ENCODE data around the gene MBNL2.

The MBNL2 gene

DNA sequence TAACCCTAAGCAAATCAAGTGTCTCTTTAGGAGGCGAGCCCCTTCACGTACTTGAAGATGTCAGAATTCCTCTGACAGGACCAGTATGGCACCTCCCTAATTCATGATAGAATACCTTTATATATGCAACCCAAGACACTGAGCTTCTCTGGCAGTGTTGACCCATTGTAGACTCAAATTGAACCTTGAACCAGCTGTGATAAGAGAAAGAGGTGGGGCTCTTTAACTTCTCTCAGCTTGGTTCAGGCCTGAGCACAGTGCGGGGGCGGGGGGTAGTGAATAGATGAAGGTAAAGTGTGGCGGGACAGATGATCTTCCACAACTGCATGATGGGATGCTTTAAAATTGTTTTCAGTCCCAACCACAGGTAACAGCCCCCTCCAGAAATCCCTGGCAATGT is 12.1 kb downstream of the MBNL2 start:
- DNase-seq: no peak
- Mint-ChIP-seq H3K27me3 (no peaks in the 10 kb centered on the region), H3K4me1 (peaks cover 33 to 56% of the 10 kb centered on the region in 2 donors), H3K9me3 (no peaks in the 10 kb centered on the region), H3K27ac (no peak overlapping the region), H3K4me3 (no peak overlapping the region), H3K36me3 (peaks cover 15 to 28% of the 10 kb centered on the region in 2 donors)
- ATAC-seq (replicated peaks): no peak

DNA sequence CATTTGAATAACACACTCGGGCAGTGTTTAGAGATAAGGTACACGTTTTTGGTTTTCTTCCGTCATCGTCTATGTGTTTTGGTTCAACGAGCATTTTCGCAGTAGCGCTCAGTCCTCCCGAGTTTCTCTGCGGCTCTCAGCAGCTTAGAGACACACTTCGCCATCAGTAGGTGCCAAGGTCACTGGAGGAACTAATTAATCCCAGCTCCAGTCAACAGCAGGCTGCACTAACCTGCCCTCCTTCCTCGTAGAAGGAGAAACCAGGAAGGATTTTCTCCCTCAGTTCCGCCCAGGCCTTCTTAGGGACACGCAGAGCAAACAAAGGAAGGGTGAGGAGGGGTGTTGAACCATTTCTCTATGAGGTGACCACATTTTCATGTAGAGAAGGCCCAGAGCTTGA is 12.6 kb downstream of the MBNL2 start:
- DNase-seq: no peak

DNA sequence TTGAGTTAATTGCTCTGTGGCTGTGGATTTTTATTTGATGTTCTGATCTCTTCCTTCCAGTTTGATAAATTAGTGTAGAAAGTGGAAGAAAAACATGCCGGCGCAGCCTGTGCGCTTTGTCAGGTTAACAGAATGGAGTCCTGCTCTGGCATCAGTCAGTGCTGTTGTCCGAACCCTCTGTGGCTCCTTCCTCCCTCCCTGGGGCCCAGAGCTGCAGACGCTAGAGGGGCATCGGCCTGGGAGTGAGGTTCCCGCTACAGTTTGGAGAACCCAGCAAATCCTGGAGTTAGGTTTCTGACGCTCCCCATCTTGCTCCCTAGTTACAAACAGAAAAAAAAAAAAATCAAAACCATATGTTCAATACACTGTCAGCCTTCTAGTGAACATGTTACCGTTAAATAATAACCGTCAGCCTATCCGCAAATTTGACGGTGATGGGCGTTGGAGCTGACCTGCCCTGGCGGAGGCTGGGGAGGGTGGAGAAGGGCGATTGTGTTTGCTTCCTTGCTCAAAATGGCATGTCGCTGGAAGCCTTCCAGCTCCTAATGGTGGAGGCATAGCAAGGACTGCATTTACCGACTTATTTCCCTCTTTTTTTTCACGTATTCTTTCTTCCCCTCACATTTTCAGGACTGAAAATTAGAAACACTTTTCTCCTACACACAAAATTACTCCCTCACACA is 13.6 kb downstream of the MBNL2 start:
- Mint-ChIP-seq H3K9me3 (no peaks in the 10 kb centered on the region), H3K4me1 (peaks cover 25 to 46% of the 10 kb centered on the region in 2 donors), H3K27me3 (no peaks in the 10 kb centered on the region), H3K4me3 (no peak overlapping the region), H3K36me3 (peaks cover 11 to 22% of the 10 kb centered on the region in 2 donors), H3K27ac (no peak overlapping the region)
- no peak for DNase-seq
- ATAC-seq (replicated peaks): no peak

More for the DNA sequence above, 12.6 kb downstream of the MBNL2 start:
- no peak overlapping the region for H3K4me3 Mint-ChIP-seq
- H3K27ac Mint-ChIP-seq: no peak overlapping the region
- H3K36me3 Mint-ChIP-seq: peaks cover 11 to 23% of the 10 kb centered on the region in 2 donors
- no peaks in the 10 kb centered on the region for H3K27me3 Mint-ChIP-seq
- no peaks in the 10 kb centered on the region for H3K9me3 Mint-ChIP-seq
- no peak for ATAC-seq (replicated peaks)
- peaks cover 30 to 51% of the 10 kb centered on the region in 2 donors for H3K4me1 Mint-ChIP-seq

- DNase-seq (no peak), ATAC-seq (replicated peaks) (no peak)
- Mint-ChIP-seq H3K4me1 (peaks cover 33 to 45% of the 10 kb centered on the region in 2 donors), H3K27ac (no peak overlapping the region), H3K4me3 (no peak overlapping the region), H3K36me3 (peaks cover 7 to 21% of the 10 kb centered on the region in 2 donors), H3K9me3 (no peaks in the 10 kb centered on the region), H3K27me3 (no peaks in the 10 kb centered on the region)
These were observed 15.3 kb downstream of the MBNL2 start for GRCh38 chr13:97237388-97237787.

- Mint-ChIP-seq H3K27me3 (no peaks in the 10 kb centered on the region), H3K27ac (no peak overlapping the region), H3K9me3 (no peaks in the 10 kb centered on the region), H3K4me1 (peaks cover 30 to 49% of the 10 kb centered on the region in 2 donors), H3K36me3 (peaks cover 9 to 21% of the 10 kb centered on the region in 2 donors), H3K4me3 (no peak overlapping the region)
- DNase-seq (no peak), ATAC-seq (replicated peaks) (peak; percentile 38 to 57)
These were observed 16.3 kb downstream of the MBNL2 start for GRCh38 chr13:97238432-97238831.

DNA sequence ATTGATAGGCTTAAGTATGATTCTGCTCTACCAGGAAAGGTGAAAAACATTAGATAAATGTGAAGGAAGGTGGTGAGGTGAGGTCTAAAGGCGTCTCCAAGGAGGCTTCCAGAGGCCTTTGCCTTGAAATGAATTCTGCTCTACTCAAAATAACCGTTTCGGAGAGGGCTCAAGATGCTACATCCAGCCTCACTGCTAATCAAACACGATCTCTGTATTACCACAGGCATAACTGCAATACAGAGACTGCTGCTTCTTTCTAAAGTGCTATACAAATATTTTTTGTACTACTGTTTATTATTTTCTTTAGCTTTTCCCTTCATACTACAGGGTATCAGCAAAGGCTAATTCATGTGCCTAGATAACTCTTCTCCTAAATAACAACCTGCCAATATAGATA is 16.8 kb downstream of the MBNL2 start:
- Mint-ChIP-seq H3K4me3 (no peak overlapping the region), H3K36me3 (peaks cover 9 to 21% of the 10 kb centered on the region in 2 donors), H3K27ac (no peak overlapping the region), H3K9me3 (no peaks in the 10 kb centered on the region), H3K4me1 (peaks cover 30 to 52% of the 10 kb centered on the region in 2 donors), H3K27me3 (no peaks in the 10 kb centered on the region)
- ATAC-seq (replicated peaks): no peak
- DNase-seq: no peak

DNA sequence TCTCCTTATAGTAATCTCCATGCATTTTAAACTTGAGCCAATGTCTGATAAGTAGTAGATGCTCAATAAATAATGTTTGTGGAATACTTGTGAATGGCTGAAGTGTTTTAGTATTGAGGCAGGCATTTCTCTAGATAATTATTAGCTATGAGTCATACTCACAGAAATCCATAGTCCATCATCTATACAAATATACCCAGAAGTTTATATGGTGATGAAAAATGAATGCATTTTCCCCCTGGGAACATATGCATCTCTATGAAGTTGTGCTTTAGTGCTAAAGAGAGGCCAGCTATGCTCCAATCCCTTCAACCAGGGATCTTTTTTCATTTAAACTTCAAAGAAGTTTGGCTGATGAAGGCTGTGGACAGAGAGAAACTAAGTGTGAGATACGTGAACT is 17.2 kb downstream of the MBNL2 start:
- ATAC-seq (replicated peaks): no peak
- peaks cover 9 to 21% of the 10 kb centered on the region in 2 donors for H3K36me3 Mint-ChIP-seq
- no peak overlapping the region for H3K4me3 Mint-ChIP-seq
- H3K27me3 Mint-ChIP-seq: no peaks in the 10 kb centered on the region
- no peak for DNase-seq
- H3K27ac Mint-ChIP-seq: no peak overlapping the region
- peaks cover 30 to 52% of the 10 kb centered on the region in 2 donors for H3K4me1 Mint-ChIP-seq
- no peaks in the 10 kb centered on the region for H3K9me3 Mint-ChIP-seq

- H3K9me3 Mint-ChIP-seq: no peaks in the 10 kb centered on the region
- H3K36me3 Mint-ChIP-seq: peaks cover 5 to 16% of the 10 kb centered on the region in 2 donors
- H3K4me1 Mint-ChIP-seq: peaks cover 29 to 47% of the 10 kb centered on the region in 2 donors
- DNase-seq (no peak), ATAC-seq (replicated peaks) (no peak)
- no peak overlapping the region for H3K27ac Mint-ChIP-seq
- H3K4me3 Mint-ChIP-seq: no peak overlapping the region
- H3K27me3 Mint-ChIP-seq: no peaks in the 10 kb centered on the region
These were observed 18.0 kb downstream of the MBNL2 start for GRCh38 chr13:97239943-97240787.

GRCh38 chr13:97240788-97241734 is 18.9 kb downstream of the MBNL2 start:
- ATAC-seq (replicated peaks) (no peak), DNase-seq (no peak)
- Mint-ChIP-seq H3K4me1 (peaks cover 28 to 43% of the 10 kb centered on the region in 2 donors), H3K27me3 (no peaks in the 10 kb centered on the region), H3K36me3 (peaks cover 5 to 14% of the 10 kb centered on the region in 2 donors), H3K9me3 (no peaks in the 10 kb centered on the region), H3K27ac (no peak overlapping the region), H3K4me3 (no peak overlapping the region)

- peaks cover 25 to 40% of the 10 kb centered on the region in 2 donors for H3K4me1 Mint-ChIP-seq
- ATAC-seq (replicated peaks) (no peak), DNase-seq (no peak)
These were observed 19.6 kb downstream of the MBNL2 start for GRCh38 chr13:97241761-97242160.

GRCh38 chr13:97242755-97243497 is 20.8 kb downstream of the MBNL2 start:
- H3K4me3 Mint-ChIP-seq: no peak overlapping the region
- DNase-seq: no peak
- H3K27me3 Mint-ChIP-seq: no peaks in the 10 kb centered on the region
- H3K27ac Mint-ChIP-seq: no peak overlapping the region
- no peaks in the 10 kb centered on the region for H3K9me3 Mint-ChIP-seq
- peaks cover 21 to 34% of the 10 kb centered on the region in 2 donors for H3K4me1 Mint-ChIP-seq
- H3K36me3 Mint-ChIP-seq: peaks cover 7% of the 10 kb centered on the region in 2 donors
- no peak for ATAC-seq (replicated peaks)

More at GRCh38 chr13:97241761-97242160, 19.6 kb downstream of the MBNL2 start:
- H3K27ac Mint-ChIP-seq: no peak overlapping the region
- H3K9me3 Mint-ChIP-seq: no peaks in the 10 kb centered on the region
- peaks cover 5 to 11% of the 10 kb centered on the region in 2 donors for H3K36me3 Mint-ChIP-seq
- H3K27me3 Mint-ChIP-seq: no peaks in the 10 kb centered on the region
- H3K4me3 Mint-ChIP-seq: no peak overlapping the region

DNA sequence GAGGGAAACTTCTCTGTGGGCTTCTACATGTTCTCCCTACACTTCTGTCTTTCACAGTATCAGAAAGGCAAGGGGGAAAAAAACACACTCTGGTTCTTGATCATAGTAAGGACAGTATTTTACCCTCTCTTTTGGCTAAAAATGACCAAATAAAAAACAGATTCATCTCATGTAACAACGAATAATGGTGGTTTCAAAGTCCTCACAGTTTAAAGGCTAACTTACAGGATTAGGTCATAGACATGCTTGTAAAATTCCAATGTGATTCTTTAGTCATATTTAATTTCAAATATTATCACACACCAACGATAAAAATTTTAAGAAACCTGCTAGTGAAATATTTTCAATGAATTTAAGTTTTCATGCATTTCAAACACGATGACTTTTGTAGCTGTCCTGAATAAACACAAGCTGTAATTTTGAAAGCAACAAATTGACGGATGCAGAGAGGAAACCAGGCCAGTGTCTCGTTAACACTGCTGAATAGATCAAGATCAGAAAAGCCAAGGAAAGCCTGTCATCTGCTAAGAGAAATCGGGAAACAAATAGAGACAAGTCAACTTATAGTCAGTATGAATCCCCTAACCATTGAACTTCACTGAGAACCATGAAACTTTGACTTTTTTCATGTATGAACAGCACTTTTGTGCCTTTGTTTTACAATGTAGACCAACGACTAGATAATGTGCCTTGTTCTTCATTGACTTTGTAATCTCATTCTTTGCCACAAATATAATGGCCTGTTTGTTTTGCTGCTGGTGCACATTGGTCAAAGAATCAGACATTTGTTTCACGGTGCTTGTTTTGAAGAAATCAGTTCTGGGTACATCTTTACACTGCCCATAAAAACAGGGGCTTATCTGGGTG is 22.0 kb downstream of the MBNL2 start:
- Mint-ChIP-seq H3K4me1 (peaks cover 13 to 24% of the 10 kb centered on the region in 2 donors), H3K4me3 (no peak overlapping the region), H3K9me3 (no peaks in the 10 kb centered on the region), H3K27ac (no peak overlapping the region), H3K27me3 (no peaks in the 10 kb centered on the region), H3K36me3 (peaks cover 3 to 4% of the 10 kb centered on the region in 2 donors)
- ATAC-seq (replicated peaks): no peak
- no peak for DNase-seq

- Mint-ChIP-seq H3K27ac (no peak overlapping the region), H3K4me1 (peaks cover 15 to 30% of the 10 kb centered on the region in 2 donors), H3K27me3 (no peaks in the 10 kb centered on the region), H3K4me3 (no peak overlapping the region), H3K36me3 (peaks cover 3 to 4% of the 10 kb centered on the region in 2 donors), H3K9me3 (no peaks in the 10 kb centered on the region)
- ATAC-seq (replicated peaks) (no peak), DNase-seq (no peak)
These were observed 22.9 kb downstream of the MBNL2 start for GRCh38 chr13:97245011-97245410.
